ENCODE data around the gene JPH2.

The JPH2 gene

DNA sequence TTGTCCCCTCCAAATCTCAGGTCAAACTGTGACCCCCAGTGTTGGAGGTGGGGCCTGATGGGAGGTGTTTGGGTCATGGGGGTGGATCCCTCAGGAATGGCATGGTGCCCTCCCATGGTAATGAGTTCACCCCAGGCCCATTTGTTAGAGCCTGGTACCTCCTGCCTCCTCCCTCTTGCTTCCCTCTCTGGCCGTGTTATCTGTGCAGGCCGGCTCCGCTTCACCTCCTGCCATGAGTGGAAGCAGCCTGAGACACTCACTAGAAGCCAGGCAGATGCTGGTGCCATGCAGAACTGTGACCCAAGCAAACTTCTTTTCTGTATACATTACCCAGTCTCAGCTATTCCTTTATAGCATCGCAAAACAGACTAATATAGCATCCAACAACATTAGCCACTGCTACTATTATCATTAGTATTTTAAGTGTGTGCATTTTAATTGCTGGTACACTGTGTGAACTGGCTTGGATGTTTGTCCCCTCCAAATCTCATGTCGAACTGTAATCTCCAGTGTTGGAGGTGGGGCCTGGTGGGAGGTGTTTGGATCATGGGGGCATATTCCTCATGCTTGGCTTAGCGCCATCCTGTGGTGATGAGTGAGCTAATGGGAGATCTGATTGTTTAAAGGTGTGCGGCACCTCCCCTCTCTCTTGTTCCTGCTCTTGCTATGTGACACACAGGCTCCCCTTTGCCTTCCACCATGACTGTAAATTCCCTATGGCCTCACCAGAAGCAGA, 35.8 kb upstream of the JPH2 start:
- H3K9me3 ChIP-seq (ENCODE audit: control insufficient read depth, insufficient read depth, low read length) = no peaks in the 10 kb centered on the region
- H3K4me3 ChIP-seq (ENCODE audit: low read depth, low read length) = no peak overlapping the region
- H3K9ac ChIP-seq (ENCODE audit: low read depth, low read length) = no peak overlapping the region
- H3K4me1 ChIP-seq (ENCODE audit: control insufficient read depth, insufficient read depth, low read length) = 0 out of 2 replicates have a peak, but pooled peaks cover 5% of the 10 kb centered on the region
- H3K27ac ChIP-seq (ENCODE audit: low read depth, low read length) = no peak overlapping the region
- H3K27me3 ChIP-seq (ENCODE audit: control insufficient read depth, insufficient read depth, low read length) = no peaks in the 10 kb centered on the region
- no peaks in the 10 kb centered on the region for H3K36me3 ChIP-seq (ENCODE audit: control insufficient read depth, insufficient read depth, low read length)

DNA sequence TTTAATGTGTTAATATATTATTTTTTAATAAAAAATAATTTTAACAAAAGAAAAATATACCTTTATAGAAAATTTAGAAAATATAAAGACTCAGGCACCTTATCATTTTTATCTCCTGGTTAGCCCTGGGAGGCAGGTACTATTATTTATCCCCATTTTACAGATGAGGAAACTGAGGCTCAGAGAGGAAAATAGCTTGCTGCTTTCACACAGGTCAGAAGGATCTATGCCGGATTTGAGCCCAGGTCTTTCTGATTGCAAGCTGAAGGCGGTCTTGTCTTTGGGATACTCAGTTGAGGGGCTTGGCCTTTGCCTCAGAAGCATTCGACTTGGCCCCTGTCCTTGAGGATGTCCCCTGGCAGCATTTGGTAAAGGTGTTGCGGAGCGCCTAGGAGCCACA, 35.0 kb upstream of the JPH2 start:
- Histone ChIP-seq H3K27me3 (ENCODE audit: control insufficient read depth, insufficient read depth, low read length) (no peaks in the 10 kb centered on the region), H3K4me1 (ENCODE audit: control insufficient read depth, insufficient read depth, low read length) (0 out of 2 replicates have a peak, but pooled peaks cover 5% of the 10 kb centered on the region), H3K4me3 (ENCODE audit: low read depth, low read length) (no peak overlapping the region), H3K9ac (ENCODE audit: low read depth, low read length) (no peak overlapping the region), H3K27ac (ENCODE audit: low read depth, low read length) (no peak overlapping the region), H3K36me3 (ENCODE audit: control insufficient read depth, insufficient read depth, low read length) (no peaks in the 10 kb centered on the region), H3K9me3 (ENCODE audit: control insufficient read depth, insufficient read depth, low read length) (no peaks in the 10 kb centered on the region)

DNA sequence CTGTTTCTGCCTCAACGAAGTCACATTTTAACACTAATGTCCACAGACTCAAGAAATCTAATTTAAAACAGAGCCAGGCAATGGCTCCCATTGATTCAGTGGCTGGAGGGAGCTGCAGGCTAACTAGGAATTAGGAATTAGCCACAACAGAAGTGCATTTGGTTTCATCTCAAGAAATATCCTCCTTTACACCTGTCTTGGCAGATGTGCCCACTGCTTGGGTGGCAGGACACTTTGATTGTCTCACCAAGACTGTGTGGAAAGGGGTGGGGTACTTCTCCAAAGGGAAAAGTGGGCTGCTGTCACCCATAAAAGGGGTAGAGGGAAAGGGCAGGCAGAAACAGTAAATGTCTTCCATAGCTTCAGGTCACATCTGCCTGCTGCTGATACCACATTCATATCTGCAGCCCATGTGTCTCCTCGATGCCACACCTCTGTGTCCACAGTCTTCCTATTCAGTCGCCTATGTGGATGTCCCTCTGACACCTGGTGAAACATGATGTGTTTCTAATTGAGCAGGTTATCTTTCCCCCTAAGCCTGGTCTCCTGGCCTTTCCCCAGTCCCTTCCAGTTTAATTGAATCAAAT, 34.5 kb upstream of the JPH2 start:
- Histone ChIP-seq H3K27ac (ENCODE audit: low read depth, low read length) (no peak overlapping the region), H3K9me3 (ENCODE audit: control insufficient read depth, insufficient read depth, low read length) (no peaks in the 10 kb centered on the region), H3K27me3 (ENCODE audit: control insufficient read depth, insufficient read depth, low read length) (no peaks in the 10 kb centered on the region), H3K9ac (ENCODE audit: low read depth, low read length) (no peak overlapping the region), H3K4me1 (ENCODE audit: control insufficient read depth, insufficient read depth, low read length) (0 out of 2 replicates have a peak, but pooled peaks cover 5% of the 10 kb centered on the region), H3K4me3 (ENCODE audit: low read depth, low read length) (no peak overlapping the region), H3K36me3 (ENCODE audit: control insufficient read depth, insufficient read depth, low read length) (no peaks in the 10 kb centered on the region)

DNA sequence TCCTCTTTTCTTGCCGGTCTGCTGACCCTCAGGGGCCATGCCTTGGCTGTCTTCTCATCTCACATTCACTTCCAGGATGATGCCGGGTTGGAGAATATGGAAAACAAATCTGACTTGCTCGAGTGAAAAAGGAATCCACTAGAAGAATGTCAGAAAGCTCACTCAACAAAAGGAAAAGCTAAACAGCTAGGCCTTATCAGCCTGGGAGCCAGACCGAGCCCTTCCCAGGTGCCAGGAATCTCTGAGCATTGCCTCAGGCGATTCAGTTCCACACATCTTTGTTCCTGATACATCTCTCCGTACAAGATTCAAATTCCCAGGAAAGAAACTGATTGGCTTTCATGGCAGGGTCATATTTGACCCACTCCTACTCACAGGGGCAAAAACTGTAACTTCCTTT, 32.8 kb upstream of the JPH2 start:
- no peaks in the 10 kb centered on the region for H3K36me3 ChIP-seq (ENCODE audit: control insufficient read depth, insufficient read depth, low read length)
- H3K27me3 ChIP-seq (ENCODE audit: control insufficient read depth, insufficient read depth, low read length) = no peaks in the 10 kb centered on the region
- H3K9ac ChIP-seq (ENCODE audit: low read depth, low read length) = no peak overlapping the region
- peak overlapping the region; percentile 15 for H3K27ac ChIP-seq (ENCODE audit: low read depth, low read length)
- 0 out of 2 replicates have a peak, but pooled peaks cover 5% of the 10 kb centered on the region for H3K4me1 ChIP-seq (ENCODE audit: control insufficient read depth, insufficient read depth, low read length)
- no peaks in the 10 kb centered on the region for H3K9me3 ChIP-seq (ENCODE audit: control insufficient read depth, insufficient read depth, low read length)
- H3K4me3 ChIP-seq (ENCODE audit: low read depth, low read length) = no peak overlapping the region

- Histone ChIP-seq H3K4me1 (ENCODE audit: control insufficient read depth, insufficient read depth, low read length) (0 out of 2 replicates have a peak, but pooled peaks cover 5% of the 10 kb centered on the region), H3K9ac (ENCODE audit: low read depth, low read length) (no peak overlapping the region), H3K27ac (ENCODE audit: low read depth, low read length) (peak overlapping the region; percentile 15), H3K9me3 (ENCODE audit: control insufficient read depth, insufficient read depth, low read length) (no peaks in the 10 kb centered on the region), H3K4me3 (ENCODE audit: low read depth, low read length) (no peak overlapping the region), H3K36me3 (ENCODE audit: control insufficient read depth, insufficient read depth, low read length) (no peaks in the 10 kb centered on the region), H3K27me3 (ENCODE audit: control insufficient read depth, insufficient read depth, low read length) (no peaks in the 10 kb centered on the region)
These were observed 32.3 kb upstream of the JPH2 start for GRCh38 chr20:44219170-44219730.

DNA sequence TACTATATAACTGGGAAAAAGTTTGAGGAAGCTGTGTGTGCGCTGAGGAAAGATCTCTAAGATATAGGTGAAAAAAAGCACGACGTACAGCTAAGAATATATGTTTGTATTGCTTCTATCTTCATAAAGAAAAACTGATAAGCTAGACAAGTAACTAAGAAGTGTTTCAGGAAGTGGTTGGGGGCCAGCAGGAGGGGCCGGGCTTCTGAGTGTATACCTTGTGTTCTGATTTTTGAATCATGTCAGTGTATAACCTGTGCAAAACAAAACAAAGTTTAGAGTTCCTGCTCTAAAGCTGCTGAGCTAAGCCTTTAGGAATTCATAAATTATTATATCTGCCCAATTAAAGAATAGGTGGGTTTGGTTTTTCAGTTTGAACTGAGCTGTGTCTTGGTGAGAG, 31.5 kb upstream of the JPH2 start:
- Histone ChIP-seq H3K27ac (ENCODE audit: low read depth, low read length) (no peak overlapping the region), H3K9ac (ENCODE audit: low read depth, low read length) (no peak overlapping the region), H3K27me3 (ENCODE audit: control insufficient read depth, insufficient read depth, low read length) (no peaks in the 10 kb centered on the region), H3K4me1 (ENCODE audit: control insufficient read depth, insufficient read depth, low read length) (0 out of 2 replicates have a peak, but pooled peaks cover 10% of the 10 kb centered on the region), H3K36me3 (ENCODE audit: control insufficient read depth, insufficient read depth, low read length) (no peaks in the 10 kb centered on the region), H3K9me3 (ENCODE audit: control insufficient read depth, insufficient read depth, low read length) (no peaks in the 10 kb centered on the region), H3K4me3 (ENCODE audit: low read depth, low read length) (no peak overlapping the region)

DNA sequence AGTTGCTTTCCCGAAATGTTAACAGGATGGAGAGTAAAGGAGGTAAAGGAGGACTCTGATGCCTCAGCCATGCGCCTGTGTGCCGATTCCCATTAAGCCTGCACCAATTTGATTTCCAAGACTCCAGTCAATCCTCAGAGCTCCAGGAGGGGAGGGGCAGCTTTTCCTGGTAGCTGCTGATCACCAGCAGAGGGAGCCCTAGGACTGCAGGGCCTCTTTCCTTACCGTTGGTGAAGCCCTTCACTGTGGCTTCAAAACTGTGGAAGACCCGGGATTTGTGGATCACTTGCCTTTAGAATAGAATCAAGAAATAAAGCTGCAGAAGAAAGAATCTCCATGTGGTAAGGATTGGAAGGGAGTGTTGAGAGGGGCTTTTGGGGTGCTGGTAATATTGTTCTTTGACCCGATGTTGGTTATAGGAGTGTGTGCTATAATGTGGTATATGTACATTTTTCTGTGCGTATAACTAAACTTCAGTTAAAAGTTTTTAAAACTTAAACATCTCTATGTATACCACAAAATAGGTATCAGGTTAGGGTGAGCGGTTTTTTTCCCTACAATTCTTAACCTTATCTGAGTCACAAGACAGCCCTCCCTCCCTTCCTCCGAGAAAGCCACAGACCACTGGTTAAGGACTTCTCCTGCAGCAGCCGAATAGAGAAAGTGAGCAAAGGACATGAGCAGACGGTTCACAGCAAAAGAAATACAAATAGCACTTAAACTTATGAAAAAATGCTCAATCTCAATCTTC, 30.5 kb upstream of the JPH2 start:
- no peaks in the 10 kb centered on the region for H3K27me3 ChIP-seq (ENCODE audit: control insufficient read depth, insufficient read depth, low read length)
- 0 out of 2 replicates have a peak, but pooled peaks cover 7% of the 10 kb centered on the region for H3K4me1 ChIP-seq (ENCODE audit: control insufficient read depth, insufficient read depth, low read length)
- no peak overlapping the region for H3K9ac ChIP-seq (ENCODE audit: low read depth, low read length)
- H3K36me3 ChIP-seq (ENCODE audit: control insufficient read depth, insufficient read depth, low read length) = no peaks in the 10 kb centered on the region
- no peak overlapping the region for H3K27ac ChIP-seq (ENCODE audit: low read depth, low read length)
- no peak overlapping the region for H3K4me3 ChIP-seq (ENCODE audit: low read depth, low read length)
- no peaks in the 10 kb centered on the region for H3K9me3 ChIP-seq (ENCODE audit: control insufficient read depth, insufficient read depth, low read length)

GRCh38 chr20:44215125-44215524, 28.1 kb upstream of the JPH2 start:
- Histone ChIP-seq H3K4me3 (ENCODE audit: low read depth, low read length) (no peak overlapping the region), H3K36me3 (ENCODE audit: control insufficient read depth, insufficient read depth, low read length) (no peaks in the 10 kb centered on the region), H3K27ac (ENCODE audit: low read depth, low read length) (no peak overlapping the region), H3K9me3 (ENCODE audit: control insufficient read depth, insufficient read depth, low read length) (no peaks in the 10 kb centered on the region), H3K9ac (ENCODE audit: low read depth, low read length) (no peak overlapping the region), H3K27me3 (ENCODE audit: control insufficient read depth, insufficient read depth, low read length) (no peaks in the 10 kb centered on the region), H3K4me1 (ENCODE audit: control insufficient read depth, insufficient read depth, low read length) (peaks cover 15% of the 10 kb centered on the region)

GRCh38 chr20:44212792-44213191, 25.8 kb upstream of the JPH2 start:
- no peaks in the 10 kb centered on the region for H3K36me3 ChIP-seq (ENCODE audit: control insufficient read depth, insufficient read depth, low read length)
- no peak overlapping the region for H3K9ac ChIP-seq (ENCODE audit: low read depth, low read length)
- H3K4me1 ChIP-seq (ENCODE audit: control insufficient read depth, insufficient read depth, low read length) = peaks cover 29% of the 10 kb centered on the region
- no peak overlapping the region for H3K27ac ChIP-seq (ENCODE audit: low read depth, low read length)
- no peaks in the 10 kb centered on the region for H3K9me3 ChIP-seq (ENCODE audit: control insufficient read depth, insufficient read depth, low read length)
- no peak overlapping the region for H3K4me3 ChIP-seq (ENCODE audit: low read depth, low read length)
- no peaks in the 10 kb centered on the region for H3K27me3 ChIP-seq (ENCODE audit: control insufficient read depth, insufficient read depth, low read length)

DNA sequence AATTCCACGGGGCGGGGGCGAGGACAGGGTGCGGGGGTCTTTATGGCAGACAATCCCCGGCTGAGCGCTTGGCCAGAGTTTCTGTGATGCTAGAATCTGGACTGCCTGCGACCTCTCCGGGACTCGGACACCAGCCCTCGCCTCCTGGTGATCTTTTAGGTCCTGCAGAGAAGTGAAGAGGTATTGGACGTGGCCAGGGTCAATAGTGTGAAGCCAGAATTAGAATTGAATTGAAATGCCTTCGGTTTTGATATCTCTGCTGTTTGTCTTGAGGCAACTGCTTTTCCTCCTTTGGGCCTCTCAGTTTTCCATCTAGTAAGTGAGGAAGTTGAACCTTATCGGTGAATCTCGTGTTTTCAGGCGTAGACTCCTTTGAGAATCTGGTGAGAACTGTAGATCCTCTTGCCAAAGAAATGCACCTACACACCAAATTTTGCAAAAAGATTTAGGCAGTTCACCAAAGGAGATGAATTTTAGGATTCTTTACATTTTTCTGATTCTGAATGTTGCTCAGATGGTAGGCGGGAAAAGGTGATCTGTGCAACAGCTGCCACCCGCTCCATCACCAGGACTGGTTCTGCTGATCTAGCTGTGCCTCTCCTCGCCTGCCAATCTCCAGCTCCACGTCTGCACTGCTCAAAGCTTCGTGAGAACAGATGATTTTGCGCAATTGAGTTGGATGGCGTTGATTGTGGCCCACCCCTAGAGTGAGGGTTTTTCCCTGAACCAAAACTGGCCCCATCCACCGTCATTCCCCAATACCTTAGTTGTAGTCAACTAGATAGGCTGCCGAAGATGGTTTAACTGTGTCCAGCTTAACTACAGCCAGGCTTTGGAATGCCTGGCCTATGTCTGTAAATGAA, 24.4 kb upstream of the JPH2 start:
- H3K9me3 ChIP-seq (ENCODE audit: control insufficient read depth, insufficient read depth, low read length) = no peaks in the 10 kb centered on the region
- peaks cover 29% of the 10 kb centered on the region for H3K4me1 ChIP-seq (ENCODE audit: control insufficient read depth, insufficient read depth, low read length)
- no peaks in the 10 kb centered on the region for H3K27me3 ChIP-seq (ENCODE audit: control insufficient read depth, insufficient read depth, low read length)
- H3K27ac ChIP-seq (ENCODE audit: low read depth, low read length) = peak overlapping the region; percentile 99
- peak overlapping the region; percentile 85 for H3K9ac ChIP-seq (ENCODE audit: low read depth, low read length)
- peaks cover 9% of the 10 kb centered on the region for H3K36me3 ChIP-seq (ENCODE audit: control insufficient read depth, insufficient read depth, low read length)
- peak overlapping the region; percentile 78 for H3K4me3 ChIP-seq (ENCODE audit: low read depth, low read length)
